Heart right ventricle (tissue), 16 donors: ENCODE data around the gene MGLL. TPM values are rescaled to one million over a fixed set of nuclear protein-coding genes. Genes with fewer than 3 reads are reported as not detected.

ENCODE experiments used
- ATAC-seq, 8 donors: fragments of 200-7000 bp; cut with Tn5 transposase; one replicate each; pipeline ENCODE4 v1.9.1; 2020; ENCODE audit warnings: mild to moderate bottlenecking in 8 of 8, moderate library complexity in 8 of 8, moderate number of reproducible peaks in 1 of 8
- DNase-seq, 2 donors: peaks; one replicate each; pipeline ENCODE4 v3.0.0-alpha.2; 2020
- H3K27ac ChIP-seq, 10 donors: fragments of 200-600 bp; sonication (generic) in 2 of 10; one replicate each; pipeline versions ENCODE4 v1.5.0 to v1.8.0; 2020 to 2022; ENCODE audit warnings: mild to moderate bottlenecking in 3 of 10
- H3K27me3 ChIP-seq, 7 donors: fragments of 200-600 bp; one replicate each; pipeline ENCODE4 v1.8.0; 2021 to 2022; ENCODE audit warnings: mild to moderate bottlenecking in 2 of 7
- H3K36me3 ChIP-seq, 9 donors: fragments of 200-600 bp; sonication (generic) in 1 of 9; one replicate each; pipeline versions ENCODE4 v1.5.0 to v1.8.0; 2020 to 2022; ENCODE audit warnings: mild to moderate bottlenecking in 2 of 9
- H3K4me1 ChIP-seq, 9 donors: fragments of 200-600 bp; sonication (generic) in 1 of 9; one replicate each; pipeline versions ENCODE4 v1.5.0 to v1.8.0; 2020 to 2022; ENCODE audit warnings: mild to moderate bottlenecking in 4 of 9
- H3K4me3 ChIP-seq, 10 donors: fragments of 200-600 bp; sonication (generic) in 2 of 10; one replicate each; pipeline versions ENCODE4 v1.5.0 to v1.8.0; 2020 to 2022; ENCODE audit warnings: mild to moderate bottlenecking in 7 of 10, moderate library complexity in 2 of 10
- H3K9me3 ChIP-seq, 11 donors: fragments of 200-600 bp in 10 of 11; sonication (generic) in 2 of 11; one replicate each; pipeline versions ENCODE4 v1.5.0 to v1.8.0; 2013 to 2022; ENCODE audit warnings: mild to moderate bottlenecking in 2 of 11, control low read depth in 1 of 11, moderate library complexity in 1 of 11
- CTCF ChIP-seq, 9 donors: fragments of 200-600 bp; sonication (generic) in 2 of 9; IDR thresholded peaks; one replicate each; pipeline versions ENCODE4 v1.5.0 to v1.8.0; 2021 to 2022; ENCODE audit warnings: antibody characterized with exemption in 9 of 9, mild to moderate bottlenecking in 5 of 9, moderate library complexity in 1 of 9
- WGBS, 2 donors: extraction: QIAGEN DNeasy Blood & Tissue Kit; methylation state at CpG; one replicate each; pipeline ENCODE4 v1.1.7; 2013; ENCODE audit warnings: inconsistent platforms in 1 of 2; 5-methylcytosine and 5-hydroxymethylcytosine counted together
- intact Hi-C, 10 donors: fragments of 100-400 bp; cut with DNase I; formaldehyde crosslinking; loops; one replicate each; pipeline versions ENCODE4 v1.11.1 to v1.14.2; 2022
- polyA plus RNA-seq, 2 donors: library from polyadenylated mRNA; stranded (reverse); fragments of 200-250 nt; gene quantifications; one replicate each; pipeline ENCODE4 v1.2.3, GENCODE V29; 2013
- total RNA-seq, 10 donors: library from RNA; stranded (reverse); fragmentation: NEBNext Ultra II Directional in 3 of 10; extraction: Animal tissue kit (Norgen Biotek cat#: 25700) in 3 of 10; gene quantifications; one replicate each; pipeline versions ENCODE4 v1.2.1 to v1.2.4, GENCODE V29; 2021 to 2023
- donor health status: Arrhythmogenic right ventricular cardiomyopathy.
- donor health status: ischemic (EF 13 %, LVEDD 7.1; RV severe dilation, severe dysfunction).
- donor health status: healthy with polysubstance abuse.
- donor health status: DM: no; HTN: yes; CAD: no.
- donor health status: DM: no; HTN: no; CAD: no.
- donor health status: ischemic (EF 25% LVEDD 6.9; RV normal size, moderate dysfunction).
- donor health status: ischemic (EF 25% LVEDD 5.7; RV mildly dilated, moderate dysfunction).
- donor health status: healthy.
- donor health status: DM: yes; HTN: yes; CAD: no.
- donor health status: Ischemic cardiomyopathy.
- donor health status: ischemic (EF 35%, LVEDD 5.7; RV mildly dilated, moderate dysfunction).
- donor health status: nonischemic (EF 11% LVEDD 7.7; RV severe dilation, severe dysfunction).
- donor health status: DM: yes; HTN: yes; CAD: no.
- donor health status: PGD.
- donor health status: ischemic (EF 29% LVEDD 5.4; RV normal size, mild dysfunction).
- donor health status: nonischemic (EF 23%, LVEDD 6.1; RV moderate dilation, normal function).

MGLL gene
- total and polyA plus RNA-seq, 12 donors, result 35.7 to 103 (median 65.2) TPM

DNA sequence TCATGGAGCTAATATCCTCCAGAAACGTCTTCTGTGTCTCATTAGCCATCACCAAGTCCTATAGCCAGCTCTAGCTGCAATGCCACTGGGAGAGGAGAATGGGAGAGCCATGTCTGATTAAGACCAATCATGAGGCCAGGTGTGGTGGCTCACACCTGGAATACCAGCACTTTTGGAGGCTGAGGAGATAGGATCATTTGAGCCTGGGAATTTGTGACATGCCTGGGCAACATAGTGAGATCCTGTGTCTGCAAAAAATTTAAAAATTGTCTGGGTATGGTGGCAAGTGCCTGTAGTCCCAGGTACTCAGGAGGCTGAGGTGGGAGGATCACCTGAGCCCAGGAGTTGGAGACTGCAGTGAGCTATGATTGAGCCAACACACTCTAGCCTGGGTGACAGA, 13.1 kb downstream of the MGLL start:
- Histone ChIP-seq H3K4me1 (peaks cover 6 to 88% (median 28%) of the 10 kb centered on the region in 9 donors), H3K36me3 (peaks cover 0 to 99% (median 41%) of the 10 kb centered on the region in 9 donors), H3K9me3 (no peaks in the 10 kb centered on the region), H3K27me3 (no peaks in the 10 kb centered on the region), H3K27ac (no peak overlapping the region), H3K4me3 (no peak overlapping the region)
- TF ChIP-seq CTCF (IDR thresholded peaks at IDR 0.05), result no peak
- 87 to 100% methylated on average over 1 of the region's 1 CpG for WGBS, 2 donors
- intact Hi-C loops, result no loop called here
- no peak for DNase-seq
- ATAC-seq, result no peak

- Histone ChIP-seq H3K4me1 (peaks cover under 1 to 88% (median 22%) of the 10 kb centered on the region in 9 donors), H3K4me3 (no peak overlapping the region), H3K27me3 (no peaks in the 10 kb centered on the region), H3K36me3 (peaks cover 0 to 97% (median 38%) of the 10 kb centered on the region in 9 donors), H3K27ac (no peak overlapping the region), H3K9me3 (no peaks in the 10 kb centered on the region)
- no peak for TF ChIP-seq CTCF (IDR thresholded peaks at IDR 0.05)
- DNase-seq (no peak), ATAC-seq (no peak)
- intact Hi-C loops, result no loop called here
These were observed 14.1 kb downstream of the MGLL start for GRCh38 chr3:127808197-127808596.

DNA sequence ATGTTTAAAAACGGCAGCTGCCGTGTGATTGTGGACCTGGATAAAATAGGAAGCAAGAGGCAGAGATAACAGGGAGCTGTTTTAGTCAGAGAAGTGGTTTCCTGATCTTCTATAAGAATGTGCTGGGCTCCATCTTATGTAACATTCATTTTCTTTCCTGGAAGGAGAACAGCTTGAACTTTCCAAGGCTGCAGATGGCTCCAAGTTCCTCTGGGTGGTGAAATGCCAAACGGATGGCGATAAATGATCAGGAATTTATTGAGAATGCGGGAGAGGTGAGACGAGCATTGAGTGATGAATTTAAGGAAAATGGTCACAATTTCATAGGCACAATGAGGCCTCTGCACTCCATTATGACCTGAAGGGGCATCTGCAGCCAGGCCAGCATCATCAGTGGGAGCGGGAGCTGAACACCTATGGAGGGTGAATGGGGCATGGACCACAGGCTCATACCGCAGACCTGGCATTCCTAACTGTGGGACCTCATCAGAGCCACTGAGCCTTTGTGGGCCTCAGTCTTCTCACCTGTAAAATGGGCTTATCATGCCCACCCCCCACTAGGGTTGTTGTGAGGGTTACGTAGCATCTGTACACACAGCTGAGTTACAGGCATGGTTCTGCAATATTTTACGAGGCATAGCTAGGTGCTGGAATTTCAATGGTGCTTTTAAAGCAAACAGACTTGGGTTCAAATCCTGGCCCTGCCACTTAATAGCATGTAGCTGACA, 17.1 kb downstream of the MGLL start:
- H3K9me3 ChIP-seq, result no peaks in the 10 kb centered on the region
- 73 to 83% methylated on average over 10 of the region's 10 CpGs for WGBS, 2 donors
- peaks cover 0 to 96% (median 16%) of the 10 kb centered on the region in 9 donors for H3K36me3 ChIP-seq
- DNase-seq (no peak), ATAC-seq (peak in 1 of 8 donors; percentile 17)
- H3K4me1 ChIP-seq, result peaks cover 0 to 88% (median 33%) of the 10 kb centered on the region in 9 donors
- H3K27me3 ChIP-seq, result no peaks in the 10 kb centered on the region
- TF ChIP-seq CTCF (IDR thresholded peaks at IDR 0.05), result no peak
- no peak overlapping the region for H3K4me3 ChIP-seq
- H3K27ac ChIP-seq, result peak overlapping the region in 3 of 10 donors; percentile 9 to 43 (median 18)
- intact Hi-C loops, result no loop called here

DNA sequence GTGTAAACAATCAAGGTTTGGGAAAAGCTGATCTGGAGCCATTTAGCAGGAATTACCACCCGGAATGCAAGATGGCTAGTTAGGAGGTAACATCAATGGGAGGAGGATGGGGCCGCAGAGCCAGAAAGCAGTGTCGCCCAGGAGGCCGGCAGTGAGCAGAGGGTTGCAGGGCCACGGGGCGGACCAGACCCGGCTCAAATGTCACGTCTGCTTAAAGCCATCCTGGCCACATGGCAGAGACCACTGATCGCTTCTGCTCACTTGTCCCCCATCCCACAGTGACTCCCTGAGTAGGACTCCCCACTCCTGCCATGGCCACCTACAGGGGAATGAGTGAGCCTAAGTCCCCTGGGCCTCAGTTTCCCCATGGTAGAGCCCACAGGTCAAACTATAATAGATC, 18.2 kb downstream of the MGLL start:
- peaks cover 0 to 96% (median 9%) of the 10 kb centered on the region in 9 donors for H3K36me3 ChIP-seq

More for the DNA sequence above, 18.2 kb downstream of the MGLL start:
- Histone ChIP-seq H3K27ac (peak overlapping the region in 1 of 10 donors; percentile 43), H3K4me3 (no peak overlapping the region), H3K4me1 (peaks cover 3 to 89% (median 43%) of the 10 kb centered on the region in 9 donors), H3K27me3 (no peaks in the 10 kb centered on the region), H3K9me3 (no peaks in the 10 kb centered on the region)
- 89 to 92% methylated on average over 9 of the region's 9 CpGs for WGBS, 2 donors
- TF ChIP-seq CTCF (IDR thresholded peaks at IDR 0.05), result no peak
- intact Hi-C loops, result no loop called here
- ATAC-seq, result peak in 1 of 8 donors; percentile 33
- DNase-seq, result no peak
